GM12878 (cell line): Measurements from ENCODE around the gene KRAS. TPM values are rescaled to one million over a fixed set of nuclear protein-coding genes. Genes with fewer than 3 reads are reported as not detected.

Source experiments
- ATAC-seq: fragments of 200-7000 bp; cut with Tn5 transposase; 3 replicates; pipeline ENCODE4 v1.9.1; 2020; ENCODE audit warnings: mild to moderate bottlenecking, moderate library complexity
- BruUV-seq: library from RNA; stranded (reverse); fragments of 400-500 nt; replicated peaks from 2 replicates; lab custom pipeline; 2021; lab: Mats Ljungman, UMichigan
- CTCF ChIA-PET: fragments of 300-600 bp; sonication (Branson Sonifier 250); formaldehyde crosslinking; extraction: SDS; loops from one replicate; lab custom pipeline; 2021; ENCODE audit warnings: inconsistent platforms; lab: Yijun Ruan, JAX
- POLR2A ChIA-PET: fragments of 350-600 bp; formaldehyde crosslinking; extraction: SDS; loops from one replicate; lab custom pipeline; 2021; ENCODE audit warnings: inconsistent platforms; lab: Charles Lee
- RAD21 ChIA-PET: fragments of 300-600 bp; sonication (Branson Sonifier 250); formaldehyde crosslinking; loops from one replicate; lab custom pipeline; 2023; ENCODE audit warnings: antibody characterized with exemption; ENCODE audit not compliant: unreplicated experiment; lab: Charles Lee
- SMC1A ChIA-PET: fragments of 300-600 bp; sonication (Branson Sonifier 250); formaldehyde crosslinking; loops from one replicate; lab custom pipeline; 2023; ENCODE audit not compliant: unreplicated experiment, uncharacterized antibody; lab: Charles Lee
- DNase-seq: peaks from one replicate; pipeline ENCODE4 v3.0.0-alpha.2; 2011; ENCODE audit warnings: low read depth, low spot score
- FAIRE-seq: peaks from 3 replicates; lab custom pipeline; 2011; peaks lifted over from hg19 to GRCh38; lab: Jason Lieb, UNC
- H2AFZ ChIP-seq: 2 replicates; pipeline ENCODE4 v1.6.0; 2011; ENCODE audit warnings: low read depth, low read length, control low read depth; ENCODE audit not compliant: control insufficient read depth
- H3K27ac ChIP-seq: 2 replicates; pipeline ENCODE4 v1.5.1; 2011; ENCODE audit warnings: control low read depth; ENCODE audit not compliant: control insufficient read depth, insufficient read depth
- H3K27me3 ChIP-seq, 2 experiments: replicated peaks in 1 of 2; 2 replicates each; pipeline versions ENCODE4 v1.6.0 to v1.6.1; 2011; ENCODE audit warnings: low read length in 1 of 2; ENCODE audit not compliant: control insufficient read depth in 2 of 2, insufficient read depth in 2 of 2
- H3K36me3 ChIP-seq, 2 experiments: 2 replicates each; pipeline ENCODE4 v1.5.1; 2011; ENCODE audit warnings: low read length in 1 of 2; ENCODE audit not compliant: control insufficient read depth in 2 of 2, insufficient read depth in 2 of 2
- H3K4me1 ChIP-seq: 2 replicates; pipeline ENCODE4 v1.6.1; 2011; ENCODE audit warnings: mild to moderate bottlenecking, low read length, moderate library complexity, mixed read lengths; ENCODE audit not compliant: control insufficient read depth, insufficient read depth
- H3K4me2 ChIP-seq: 2 replicates; pipeline ENCODE4 v1.6.0; 2011; ENCODE audit warnings: control low read depth; ENCODE audit not compliant: control insufficient read depth, insufficient read depth
- H3K4me3 ChIP-seq: fragments of 200-600 bp; sonication (generic); 2 replicates; pipeline ENCODE4 v1.5.1; 2016
- H3K79me2 ChIP-seq: 2 replicates; pipeline ENCODE4 v1.6.0; 2011; ENCODE audit warnings: low read length; ENCODE audit not compliant: control insufficient read depth, insufficient read depth
- H3K9ac ChIP-seq: 2 replicates; pipeline ENCODE4 v1.8.0; 2011; ENCODE audit warnings: low read length, control low read depth, mixed read lengths; ENCODE audit not compliant: control insufficient read depth, insufficient read depth
- H3K9me3 ChIP-seq: replicated peaks from 3 replicates; pipeline ENCODE4 v1.5.1; 2011; ENCODE audit warnings: mild to moderate bottlenecking, low read length; ENCODE audit not compliant: control insufficient read depth, insufficient read depth
- H4K20me1 ChIP-seq: 2 replicates; pipeline ENCODE4 v1.6.0; 2011; ENCODE audit not compliant: control insufficient read depth, insufficient read depth
- ASH2L ChIP-seq: fragments of 300-600, 200-600 bp; sonication (generic); IDR thresholded peaks from 2 replicates; pipeline ENCODE4 v1.6.1; 2017; ENCODE audit warnings: low read depth, mild to moderate bottlenecking, borderline replicate concordance
- JUND ChIP-seq: IDR thresholded peaks from 2 replicates; pipeline ENCODE4 v1.6.1; 2012; ENCODE audit warnings: low read depth, mild to moderate bottlenecking, low read length, improper control_type of control experiment, moderate library complexity
- MYC ChIP-seq: IDR thresholded peaks from 2 replicates; pipeline ENCODE4 v1.6.1; 2011; ENCODE audit warnings: mild to moderate bottlenecking, low read length, moderate library complexity, inconsistent platforms; ENCODE audit not compliant: insufficient read depth, insufficient replicate concordance, insufficient read length, severe bottlenecking
- POLR2AphosphoS2 ChIP-seq: IDR thresholded peaks from 2 replicates; pipeline ENCODE4 v1.6.1; 2011; ENCODE audit warnings: low read depth, mild to moderate bottlenecking, low read length, improper control_type of control experiment, moderate library complexity
- SMAD1 ChIP-seq: fragments of 450-650 bp; IDR thresholded peaks from 2 replicates; pipeline ENCODE4 v1.6.1; 2018; ENCODE audit warnings: mild to moderate bottlenecking, low read depth; ENCODE audit not compliant: partially characterized antibody
- SUPT20H ChIP-seq: IDR thresholded peaks from 2 replicates; pipeline ENCODE4 v1.6.1; 2011; ENCODE audit warnings: low read depth, mild to moderate bottlenecking, low read length, moderate library complexity, borderline replicate concordance; ENCODE audit not compliant: control insufficient read depth
- TCF12 ChIP-seq: IDR thresholded peaks from 2 replicates; pipeline ENCODE4 v1.6.1; 2011; ENCODE audit warnings: low read depth, mild to moderate bottlenecking, low read length
- in situ Hi-C: fragments of 300-500 bp; cut with MboI; formaldehyde crosslinking; loops from 9 replicates; pipeline ENCODE4 v1.14.3; 2018; ENCODE audit warnings: mixed read lengths
- intact Hi-C: fragments of 100-400 bp; cut with micrococcal nuclease; formaldehyde crosslinking; loops from one replicate; pipeline ENCODE4 v1.14.2; 2022; ENCODE audit not compliant: unreplicated experiment
- polyA plus RNA-seq, 11 experiments: library from polyadenylated mRNA; depleted of rRNA in 4 of 11; unstranded in 6 of 11; stranded (reverse) in 5 of 11; fragments of >200 nt; fragmentation: Nextera tagmentation in 4 of 11; fragmentation: Illumina TruSeq in 1 of 11; extraction: Ambion mirVana in 4 of 11; extraction: Trizol in 1 of 11; gene quantifications; 1 replicate in 1 of 11; 2 replicates in 10 of 11; pipeline versions ENCODE4 v1.2.1 to v1.2.3, GENCODE V29; 2011 to 2016; ENCODE audit warnings: inconsistent platforms in 2 of 11, missing spikeins in 2 of 11, low read depth in 1 of 11
- total RNA-seq, 4 experiments: library from RNA; depleted of rRNA in 3 of 4; stranded (reverse); fragments of >200 nt in 3 of 4; fragmentation: Illumina TruSeq in 1 of 4; extraction: Trizol in 1 of 4; gene quantifications; 2 replicates each; pipeline versions ENCODE4 v1.2.1 to v1.2.3, GENCODE V29; 2013 to 2021
- TF ChIP-seq, protein P1 (sequence below): fragments of 450-650 bp; IDR thresholded peaks from 2 replicates; pipeline ENCODE4 v1.6.1; 2017; ENCODE audit warnings: mild to moderate bottlenecking, moderate library complexity
- TF ChIP-seq, protein P2 (sequence below): fragments of 450-650 bp; IDR thresholded peaks from 2 replicates; pipeline ENCODE4 v1.6.1; 2016; ENCODE audit warnings: mild to moderate bottlenecking

The KRAS gene
- total and polyA plus RNA-seq, 10 of the 15 experiments (the other 5 are each of a cell fraction or from before 2014, with no cell fraction given): 3.1 to 23.8 (median 8.0) TPM

DNA sequence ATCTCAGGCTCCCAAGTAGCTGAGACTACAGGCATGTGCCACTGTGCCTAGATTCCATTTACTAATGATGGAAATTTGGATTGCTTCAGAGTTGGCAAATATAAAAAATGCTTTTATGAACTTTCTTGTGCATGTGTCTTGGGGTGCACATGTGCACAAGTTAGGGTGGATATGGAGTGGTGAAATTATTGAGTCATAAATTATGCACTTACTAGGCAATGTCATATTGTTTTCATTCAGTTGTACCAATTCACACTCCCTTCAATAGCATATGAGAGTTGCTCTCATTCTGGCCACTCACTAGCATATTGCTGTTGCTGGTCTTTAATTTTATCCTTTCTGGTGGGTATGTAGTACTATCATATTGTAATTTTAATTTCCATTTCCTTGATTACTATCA, 45.7 kb upstream of the KRAS start:
- Histone ChIP-seq H3K27me3 (no peaks in the 10 kb centered on the region), H3K9me3 (no peaks in the 10 kb centered on the region; the same call in 2 of the 3 replicates), H3K36me3 (no peaks in the 10 kb centered on the region), H3K79me2 (no peaks in the 10 kb centered on the region), H3K27ac (no peak overlapping the region), H4K20me1 (no peaks in the 10 kb centered on the region), H3K4me1 (peaks cover 5% of the 10 kb centered on the region; the same call in 1 of the 2 replicates), H2AFZ (no peak overlapping the region), H3K4me2 (no peak overlapping the region), H3K4me3 (no peak overlapping the region), H3K9ac (no peak overlapping the region)
- no TSS peak for BruUV-seq
- ATAC-seq (no peak), DNase-seq (no peak), FAIRE-seq (no peak)
- TF ChIP-seq SMAD1: no peak
- no peak for TF ChIP-seq POLR2AphosphoS2
- TF ChIP-seq ASH2L: no peak
- TF ChIP-seq TCF12: no peak
- TF ChIP-seq, protein P1, sequence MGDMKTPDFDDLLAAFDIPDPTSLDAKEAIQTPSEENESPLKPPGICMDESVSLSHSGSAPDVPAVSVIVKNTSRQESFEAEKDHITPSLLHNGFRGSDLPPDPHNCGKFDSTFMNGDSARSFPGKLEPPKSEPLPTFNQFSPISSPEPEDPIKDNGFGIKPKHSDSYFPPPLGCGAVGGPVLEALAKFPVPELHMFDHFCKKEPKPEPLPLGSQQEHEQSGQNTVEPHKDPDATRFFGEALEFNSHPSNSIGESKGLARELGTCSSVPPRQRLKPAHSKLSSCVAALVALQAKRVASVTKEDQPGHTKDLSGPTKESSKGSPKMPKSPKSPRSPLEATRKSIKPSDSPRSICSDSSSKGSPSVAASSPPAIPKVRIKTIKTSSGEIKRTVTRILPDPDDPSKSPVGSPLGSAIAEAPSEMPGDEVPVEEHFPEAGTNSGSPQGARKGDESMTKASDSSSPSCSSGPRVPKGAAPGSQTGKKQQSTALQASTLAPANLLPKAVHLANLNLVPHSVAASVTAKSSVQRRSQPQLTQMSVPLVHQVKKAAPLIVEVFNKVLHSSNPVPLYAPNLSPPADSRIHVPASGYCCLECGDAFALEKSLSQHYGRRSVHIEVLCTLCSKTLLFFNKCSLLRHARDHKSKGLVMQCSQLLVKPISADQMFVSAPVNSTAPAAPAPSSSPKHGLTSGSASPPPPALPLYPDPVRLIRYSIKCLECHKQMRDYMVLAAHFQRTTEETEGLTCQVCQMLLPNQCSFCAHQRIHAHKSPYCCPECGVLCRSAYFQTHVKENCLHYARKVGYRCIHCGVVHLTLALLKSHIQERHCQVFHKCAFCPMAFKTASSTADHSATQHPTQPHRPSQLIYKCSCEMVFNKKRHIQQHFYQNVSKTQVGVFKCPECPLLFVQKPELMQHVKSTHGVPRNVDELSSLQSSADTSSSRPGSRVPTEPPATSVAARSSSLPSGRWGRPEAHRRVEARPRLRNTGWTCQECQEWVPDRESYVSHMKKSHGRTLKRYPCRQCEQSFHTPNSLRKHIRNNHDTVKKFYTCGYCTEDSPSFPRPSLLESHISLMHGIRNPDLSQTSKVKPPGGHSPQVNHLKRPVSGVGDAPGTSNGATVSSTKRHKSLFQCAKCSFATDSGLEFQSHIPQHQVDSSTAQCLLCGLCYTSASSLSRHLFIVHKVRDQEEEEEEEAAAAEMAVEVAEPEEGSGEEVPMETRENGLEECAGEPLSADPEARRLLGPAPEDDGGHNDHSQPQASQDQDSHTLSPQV: no peak
- TF ChIP-seq, protein P2, sequence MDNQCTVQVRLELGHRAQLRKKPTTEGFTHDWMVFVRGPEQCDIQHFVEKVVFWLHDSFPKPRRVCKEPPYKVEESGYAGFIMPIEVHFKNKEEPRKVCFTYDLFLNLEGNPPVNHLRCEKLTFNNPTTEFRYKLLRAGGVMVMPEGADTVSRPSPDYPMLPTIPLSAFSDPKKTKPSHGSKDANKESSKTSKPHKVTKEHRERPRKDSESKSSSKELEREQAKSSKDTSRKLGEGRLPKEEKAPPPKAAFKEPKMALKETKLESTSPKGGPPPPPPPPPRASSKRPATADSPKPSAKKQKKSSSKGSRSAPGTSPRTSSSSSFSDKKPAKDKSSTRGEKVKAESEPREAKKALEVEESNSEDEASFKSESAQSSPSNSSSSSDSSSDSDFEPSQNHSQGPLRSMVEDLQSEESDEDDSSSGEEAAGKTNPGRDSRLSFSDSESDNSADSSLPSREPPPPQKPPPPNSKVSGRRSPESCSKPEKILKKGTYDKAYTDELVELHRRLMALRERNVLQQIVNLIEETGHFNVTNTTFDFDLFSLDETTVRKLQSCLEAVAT: no peak
- TF ChIP-seq MYC: no peak
- no peak for TF ChIP-seq SUPT20H
- no peak for TF ChIP-seq JUND
- RAD21 ChIA-PET: no interaction called here
- SMC1A ChIA-PET: interaction anchor here (0.7 kb wide), 1 partner anchor 10 kb away, joined by 3 read pairs; no protein-coding TSS in a partner anchor
- POLR2A ChIA-PET: no interaction called here
- CTCF ChIA-PET: interaction anchor here (1.3 kb wide), 1 partner anchor 8 kb away, joined by 3 read pairs; no protein-coding TSS in a partner anchor
- intact Hi-C loops: no loop called here
- in situ Hi-C loops: no loop called here
